Right lung (tissue), 5 donors: ENCODE measurements around the gene COL26A1. TPM values are rescaled to one million over a fixed set of nuclear protein-coding genes. Genes with fewer than 3 reads are reported as not detected.
"Not testable (repeated sequence)": the region's sequence is repeated elsewhere in the genome, so short reads cannot be mapped to it uniquely, and the experiment has no call there.

Experiments
- DNase-seq, 2 donors: peaks; one replicate each; pipeline ENCODE4 v3.0.0-alpha.2; 2013
- polyA plus RNA-seq, 5 donors: library from polyadenylated mRNA; unstranded; fragments of 120-200 nt; gene quantifications; one replicate each; pipeline versions ENCODE4 v1.2.1 to v1.2.3, GENCODE V29; 2013; ENCODE audit warnings: inconsistent platforms in 1 of 5, low replicate concordance in 1 of 5; ENCODE audit not compliant: insufficient read length in 5 of 5, insufficient read depth in 1 of 5

COL26A1 gene
- polyA plus RNA-seq, 5 donors: 5.9 to 8.6 (median 6.0) TPM

GRCh38 chr7:101549734-101550133 is 187.1 kb downstream of the COL26A1 start:
- no peak for DNase-seq

GRCh38 chr7:101550641-101551541 is 188.2 kb downstream of the COL26A1 start:
- no peak for DNase-seq

- no peak for DNase-seq
Measured at GRCh38 chr7:101553018-101553770, 190.5 kb downstream of the COL26A1 start.

- DNase-seq: no peak
Measured at GRCh38 chr7:101553771-101554445, 191.2 kb downstream of the COL26A1 start.

- DNase-seq: no peak
Measured at GRCh38 chr7:101554584-101555268, 192.1 kb downstream of the COL26A1 start.

GRCh38 chr7:101555269-101555920 is 192.7 kb downstream of the COL26A1 start:
- no peak for DNase-seq

- DNase-seq: no peak
Measured at GRCh38 chr7:101555921-101556275, 193.2 kb downstream of the COL26A1 start.

GRCh38 chr7:101556453-101556968 is 193.8 kb downstream of the COL26A1 start:
- no peak for DNase-seq

- no peak for DNase-seq
Measured at GRCh38 chr7:101557421-101557820, 194.7 kb downstream of the COL26A1 start.

- no peak for DNase-seq
Measured at GRCh38 chr7:101557978-101558741, 195.5 kb downstream of the COL26A1 start.

- DNase-seq: no peak
Measured at GRCh38 chr7:101558742-101559325, 196.2 kb downstream of the COL26A1 start.

- no peak for DNase-seq
Measured at GRCh38 chr7:101559586-101559985, 196.9 kb downstream of the COL26A1 start.

GRCh38 chr7:101560021-101560420 is 197.3 kb downstream of the COL26A1 start:
- not testable (repeated sequence) for DNase-seq

GRCh38 chr7:101560856-101561255 is 198.2 kb downstream of the COL26A1 start:
- DNase-seq: no peak

GRCh38 chr7:101561293-101561692 is 198.6 kb downstream of the COL26A1 start:
- DNase-seq: not testable (repeated sequence)

- DNase-seq: no peak
Measured at GRCh38 chr7:101562531-101563197, 200.0 kb downstream of the COL26A1 start.

- DNase-seq: no peak
Measured at GRCh38 chr7:101563198-101563901, 200.7 kb downstream of the COL26A1 start.
